HUDEP-2 (cell line): ENCODE measurements around the gene ALDH16A1.
A peak's percentile ranks its signal among the peaks of the same experiment; 100 is the strongest.
"Not testable (repeated sequence)": the region's sequence is repeated elsewhere in the genome, so short reads cannot be mapped to it uniquely, and the experiment has no call there.

Experiments used
- DNase-seq, 76 experiments: peaks; one replicate each; lab custom pipeline; 2025; ENCODE audit not compliant: unreplicated experiment in 76 of 76; lab: John Stamatoyannopoulos, UW

Gene ALDH16A1

DNA sequence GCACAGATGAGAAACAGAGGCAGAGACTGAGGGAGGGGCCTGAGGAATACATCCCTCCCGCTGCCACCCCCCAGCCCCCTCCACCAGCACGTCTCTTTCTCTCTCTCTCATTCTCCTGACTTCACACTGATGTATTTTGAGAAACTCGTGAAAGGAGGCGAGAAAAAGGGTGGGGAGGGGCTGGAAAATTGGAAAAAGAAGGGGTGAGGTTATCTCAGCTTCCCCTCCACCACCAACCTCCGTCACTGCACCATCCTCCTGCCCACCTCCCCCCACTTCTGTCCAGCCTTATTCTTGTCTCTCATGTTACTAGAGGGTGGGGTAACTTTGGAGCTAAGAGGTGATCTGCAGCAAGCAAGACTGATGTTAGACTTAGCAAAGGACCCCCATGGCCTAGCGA, 13.2 kb upstream of the ALDH16A1 start:
- no peak for DNase-seq

DNA sequence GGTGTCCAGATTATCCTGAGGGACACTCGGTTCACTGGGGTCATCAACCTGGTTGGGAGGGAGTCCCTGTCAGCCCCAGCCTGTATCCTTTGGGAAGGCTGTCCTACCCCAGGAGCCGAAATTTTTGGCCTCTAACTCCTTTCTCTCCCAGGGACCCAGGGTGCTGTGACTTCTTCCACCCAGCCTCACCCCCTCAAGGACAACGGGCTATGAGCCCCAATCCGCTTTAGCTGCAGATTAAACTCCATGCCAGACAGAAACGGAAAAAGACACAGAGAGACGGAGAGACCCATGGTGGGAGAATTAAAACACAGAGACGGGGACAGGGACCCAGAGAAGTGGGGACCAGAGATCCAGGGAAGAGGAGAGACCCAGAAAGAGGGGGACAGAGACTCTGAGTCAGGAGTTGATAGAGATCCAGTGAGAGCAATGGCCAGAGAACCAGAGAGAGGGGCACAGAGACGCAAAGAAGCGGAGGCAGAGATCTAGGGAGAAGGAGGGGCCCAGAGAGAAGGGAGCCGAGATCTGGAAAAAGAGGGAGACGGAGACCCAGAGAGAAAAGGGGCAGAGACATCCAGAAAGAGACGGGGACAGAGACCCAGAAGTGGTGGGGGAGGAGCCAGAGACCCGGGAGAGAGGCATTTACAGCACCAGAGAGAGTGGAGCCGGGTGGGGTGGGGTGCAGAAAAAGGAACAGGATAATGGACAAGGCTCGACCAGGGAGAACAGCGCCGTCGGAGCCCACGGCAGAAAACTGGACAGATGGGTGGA, 12.4 kb upstream of the ALDH16A1 start:
- DNase-seq: no peak

GRCh38 chr19:49441210-49441959, 11.6 kb upstream of the ALDH16A1 start, which contains the start of gene SLC17A7:
Gene SLC17A7, minus strand, starts transcription at chr19:49441527. Its CDS starts 148 bp downstream, at chr19:49441379.
- peak in 27 of 76 experiments; percentile 11 to 56 (median 30) for DNase-seq

DNA sequence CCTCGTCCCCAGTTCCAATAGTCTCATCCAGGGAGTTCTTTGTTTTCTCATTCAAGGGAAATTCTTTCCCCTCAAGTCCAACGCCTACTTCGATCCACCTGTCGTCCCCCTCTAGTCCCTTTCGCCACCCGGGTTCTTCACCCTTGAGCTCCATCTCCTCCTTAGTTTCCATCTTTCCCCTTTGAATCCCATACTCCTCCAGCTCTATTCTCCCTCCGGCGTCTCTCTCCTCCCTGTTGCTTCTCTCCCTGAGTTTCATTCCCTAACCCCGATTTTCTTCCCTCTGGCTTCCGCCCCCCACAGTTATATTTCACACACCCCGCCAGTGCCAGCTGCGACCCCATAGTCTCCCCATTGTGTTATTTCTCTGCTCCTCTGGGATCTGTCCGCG, 11.1 kb upstream of the ALDH16A1 start:
- no peak for DNase-seq

DNA sequence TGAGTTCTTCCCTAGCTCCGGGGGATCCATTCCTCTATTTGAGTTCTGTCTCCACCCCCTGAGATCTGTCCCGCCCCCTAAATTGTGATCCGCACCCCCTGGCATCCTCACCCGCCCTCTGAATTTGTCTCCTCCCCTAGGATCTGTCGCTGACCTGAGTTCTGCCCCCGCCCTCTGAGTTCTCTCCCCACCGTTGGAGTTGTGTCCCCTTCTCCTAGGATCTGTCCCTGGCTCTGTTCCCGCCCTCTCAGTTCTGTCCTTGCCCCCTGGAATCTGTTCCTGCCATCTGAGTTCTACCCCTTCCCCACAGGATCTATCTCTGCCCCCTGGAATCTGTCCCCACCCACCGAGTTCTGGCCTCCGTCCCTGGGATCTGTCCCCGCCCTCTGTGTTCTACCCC, 10.7 kb upstream of the ALDH16A1 start:
- DNase-seq: peak in 16 of 76 experiments; percentile 10 to 60 (median 34)

DNA sequence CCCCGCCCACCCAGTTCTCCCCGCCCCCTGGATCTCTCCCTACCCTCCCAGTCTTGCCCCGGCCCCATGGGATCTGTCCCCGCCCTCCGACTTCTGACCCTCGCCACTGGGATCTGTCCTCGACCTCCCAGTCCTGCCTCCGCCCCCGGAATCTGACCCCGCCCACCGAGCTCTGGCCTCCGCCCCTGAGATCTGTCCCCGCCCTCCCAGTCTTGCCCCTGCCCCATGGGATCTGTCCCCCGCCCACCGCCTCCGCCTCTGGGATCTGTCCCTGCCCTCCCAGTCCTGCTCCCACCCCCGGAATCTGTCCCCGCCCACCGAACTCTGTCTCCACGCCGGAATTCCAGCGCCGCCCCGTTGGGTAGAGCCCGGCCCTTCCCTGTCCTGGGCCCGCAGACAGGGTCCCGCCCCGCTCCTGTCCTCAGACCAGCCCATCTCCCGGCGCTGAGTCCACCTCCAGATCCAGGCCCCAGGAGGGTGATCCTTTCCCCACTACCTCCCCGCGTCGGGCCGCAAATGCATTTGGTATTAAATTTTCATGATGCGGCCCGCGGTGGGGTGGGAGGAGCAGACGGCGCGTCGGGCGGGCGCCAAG, 10.2 kb upstream of the ALDH16A1 start:
- DNase-seq: peak in 63 of 76 experiments; percentile 15 to 92 (median 75)

GRCh38 chr19:49443366-49444099, 9.5 kb upstream of the ALDH16A1 start:
- peak in 74 of 76 experiments; percentile 67 to 100 (median 93) for DNase-seq

DNA sequence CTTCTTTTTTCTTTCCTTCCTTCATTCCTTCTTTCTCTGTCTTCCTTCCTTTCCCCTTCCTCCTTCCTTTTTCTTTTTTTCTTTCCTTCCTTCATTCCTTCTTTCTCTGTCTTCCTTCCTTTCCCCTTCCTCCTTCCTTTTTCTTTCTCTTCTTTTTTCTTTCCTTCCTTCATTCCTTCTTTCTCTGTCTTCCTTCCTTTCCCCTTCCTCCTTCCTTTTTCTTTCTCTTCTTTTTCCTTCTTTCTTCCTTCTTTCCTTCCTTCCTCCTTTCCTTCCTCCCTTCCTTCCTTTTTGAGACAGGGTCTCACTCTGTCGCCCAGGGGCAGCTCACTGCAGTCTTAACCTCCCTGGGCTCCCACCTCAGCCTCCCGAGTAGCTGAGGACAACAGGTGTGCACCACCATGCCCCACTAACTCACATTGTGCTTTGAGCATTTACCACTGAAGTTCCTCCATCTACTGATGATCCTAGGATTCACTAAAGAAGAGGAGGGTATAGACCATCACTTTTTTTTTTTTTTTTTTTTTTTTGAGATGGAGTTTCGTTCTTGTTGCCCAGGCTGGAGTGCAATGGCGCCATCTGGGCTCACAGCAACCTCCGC, 8.8 kb upstream of the ALDH16A1 start:
- not testable (repeated sequence) for DNase-seq

GRCh38 chr19:49445997-49446396, 7.0 kb upstream of the ALDH16A1 start:
- no peak for DNase-seq

GRCh38 chr19:49447485-49448431, 5.3 kb upstream of the ALDH16A1 start:
- DNase-seq: peak in 71 of 76 experiments; percentile 22 to 89 (median 76)

GRCh38 chr19:49448432-49448786, 4.6 kb upstream of the ALDH16A1 start:
- DNase-seq: no peak

DNA sequence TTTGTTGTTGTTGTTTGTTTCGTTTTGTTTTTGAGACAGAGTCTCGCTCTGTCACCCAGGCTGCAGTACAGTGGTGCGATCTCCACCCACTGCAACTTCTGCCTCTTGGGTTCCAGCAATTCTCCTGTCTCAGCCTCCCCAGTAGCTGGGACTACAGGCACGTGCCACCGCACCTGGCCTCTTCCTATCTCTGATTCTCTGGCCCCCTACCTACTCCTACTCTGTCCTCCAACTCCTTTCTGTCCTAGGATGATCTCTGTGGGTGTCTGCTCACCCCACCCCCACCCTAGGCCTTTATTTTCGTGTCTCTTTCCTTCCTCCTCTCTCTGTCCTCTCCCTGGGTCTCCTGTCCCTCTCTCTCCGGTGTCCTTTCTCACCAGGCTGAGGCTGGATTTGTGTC, 2.6 kb upstream of the ALDH16A1 start:
- DNase-seq: no peak

- peak in 75 of 76 experiments; percentile 80 to 100 (median 99) for DNase-seq
Measured at GRCh38 chr19:49451430-49452181, 1.4 kb upstream of the ALDH16A1 start, which contains the start of gene PIH1D1. Gene PIH1D1, minus strand, starts transcription at chr19:49451814. Its CDS starts 240 bp downstream, at chr19:49451574.

DNA sequence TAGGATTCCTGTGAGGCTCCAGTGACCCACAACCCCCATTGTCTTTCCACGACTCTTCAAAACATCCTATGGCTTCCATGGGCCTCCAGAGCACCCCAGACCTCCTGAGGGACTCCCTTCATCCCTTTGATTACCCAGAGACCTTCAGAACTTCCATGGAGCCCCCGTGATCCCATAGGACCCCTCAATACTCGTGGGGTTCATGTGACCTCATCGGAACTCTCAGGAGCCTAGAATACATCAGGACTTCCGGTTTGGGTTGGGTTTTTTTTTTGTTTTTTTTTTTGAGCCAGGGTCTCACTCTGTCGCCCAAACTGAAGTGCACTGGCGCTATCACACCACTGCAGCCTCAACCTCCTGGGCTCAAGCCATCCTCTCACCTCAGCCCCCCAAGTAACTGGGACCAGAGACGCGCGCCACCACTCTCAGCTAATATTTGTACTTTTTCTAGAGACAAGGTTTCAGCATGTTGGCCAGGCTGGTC, 774 bp downstream of the ALDH16A1 start:
- no peak for DNase-seq

- DNase-seq: no peak
Measured at GRCh38 chr19:49455773-49456172, 2.7 kb downstream of the ALDH16A1 start.

- no peak for DNase-seq
Measured at GRCh38 chr19:49456326-49456725, 3.3 kb downstream of the ALDH16A1 start.

DNA sequence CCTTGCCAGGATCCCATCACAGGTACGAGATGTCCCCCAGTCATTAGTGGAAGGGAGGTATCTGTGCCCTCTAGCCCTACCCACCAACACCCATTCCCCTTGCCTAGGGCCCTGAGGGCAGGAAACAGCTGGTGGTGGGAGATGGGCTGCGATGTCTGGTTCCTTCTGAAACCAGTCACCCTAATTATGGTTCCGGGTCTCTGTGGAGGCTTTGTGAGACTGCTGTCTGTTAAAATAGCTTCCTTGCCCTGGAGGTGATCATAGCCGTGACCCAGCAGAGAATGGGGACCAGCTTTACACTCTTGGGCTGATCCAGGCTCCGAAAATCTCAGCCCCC, 5.5 kb downstream of the ALDH16A1 start:
- DNase-seq: no peak

- DNase-seq: no peak
Measured at GRCh38 chr19:49459388-49459787, 6.4 kb downstream of the ALDH16A1 start.
